HG03565 (cell line): ENCODE measurements around the gene EPAS1.

Source experiments
- ATAC-seq: cut with Tn5 transposase; IDR thresholded peaks from one replicate; pipeline ENCODE4 v1.9.1; 2021; ENCODE audit warnings: mild to moderate bottlenecking, moderate library complexity; ENCODE audit not compliant: unreplicated experiment

EPAS1 gene

DNA sequence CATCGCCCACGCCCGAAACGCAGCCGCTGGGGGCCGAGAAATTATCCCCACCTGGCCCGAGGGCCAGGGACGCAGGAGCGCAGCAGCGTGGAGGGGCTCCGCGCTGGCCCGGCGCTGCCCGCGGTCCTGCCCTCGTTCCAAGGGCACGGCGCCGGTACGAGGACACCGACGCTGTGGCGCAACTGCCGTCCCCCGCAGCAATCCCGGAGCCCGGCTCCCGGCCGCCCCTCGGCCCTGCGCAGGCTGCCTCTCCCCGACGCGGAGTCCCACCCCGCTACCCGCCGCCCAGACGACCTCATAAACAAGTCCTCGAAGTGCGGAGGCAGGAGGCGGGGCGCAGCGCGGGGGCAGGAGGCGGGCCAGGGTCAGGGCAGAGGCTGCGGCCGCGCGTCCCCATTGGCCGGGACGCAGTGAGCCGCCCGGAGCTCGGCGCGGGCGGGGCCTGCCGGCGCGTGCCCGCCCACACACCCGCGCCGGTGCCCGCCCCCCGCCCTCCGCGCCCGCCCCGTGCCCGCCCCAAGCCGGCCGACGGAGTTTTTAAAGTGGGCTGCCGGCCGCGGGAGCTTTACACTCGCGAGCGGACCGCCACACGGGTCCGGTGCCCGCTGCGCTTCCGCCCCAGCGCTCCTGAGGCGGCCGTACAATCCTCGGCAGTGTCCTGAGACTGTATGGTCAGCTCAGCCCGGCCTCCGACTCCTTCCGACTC lies at the start of gene EPAS1:
Gene EPAS1 (plus strand): TSS at position 568 of the 706 bp plus-strand sequence. CDS start 505 bp downstream, outside the sequence.
- peak; percentile 45 for ATAC-seq

DNA sequence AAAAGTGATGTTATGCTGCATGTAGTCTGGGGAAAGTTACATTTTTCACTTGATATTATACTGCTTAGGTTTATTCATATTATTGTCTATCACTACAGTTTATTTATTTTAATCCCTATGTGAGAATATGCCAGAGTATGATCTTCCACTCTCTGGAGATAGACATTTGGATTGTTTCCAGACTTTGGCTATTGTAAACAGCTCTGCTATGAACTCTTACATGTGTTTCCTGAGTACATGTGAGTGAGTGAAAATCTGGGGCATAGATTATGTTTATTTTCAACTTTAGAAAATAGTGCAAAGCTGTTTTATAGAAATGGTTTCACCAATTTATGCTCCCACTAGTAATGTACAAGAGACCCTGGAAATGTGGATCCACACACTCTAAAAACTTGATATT lies 49.0 kb upstream of the EPAS1 start:
- no peak for ATAC-seq

DNA sequence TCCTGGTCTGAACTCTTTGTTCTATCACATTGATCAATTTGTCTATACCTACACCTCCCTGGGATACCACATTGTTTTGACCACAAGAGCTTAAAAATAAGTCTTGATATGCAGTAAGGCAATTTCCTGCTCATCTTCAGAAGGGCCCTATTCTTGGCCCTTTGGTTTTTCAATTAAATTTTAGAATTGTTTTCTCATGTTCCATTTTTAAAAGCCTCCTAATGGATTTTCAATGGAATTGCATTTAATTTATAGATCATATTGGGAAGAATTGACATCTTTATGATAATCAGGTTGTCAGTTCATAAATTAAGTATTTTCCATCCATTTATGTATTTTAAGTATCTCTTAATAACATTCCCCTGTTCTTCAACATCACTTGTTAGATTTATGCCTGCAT lies 47.6 kb upstream of the EPAS1 start:
- ATAC-seq, result no peak

DNA sequence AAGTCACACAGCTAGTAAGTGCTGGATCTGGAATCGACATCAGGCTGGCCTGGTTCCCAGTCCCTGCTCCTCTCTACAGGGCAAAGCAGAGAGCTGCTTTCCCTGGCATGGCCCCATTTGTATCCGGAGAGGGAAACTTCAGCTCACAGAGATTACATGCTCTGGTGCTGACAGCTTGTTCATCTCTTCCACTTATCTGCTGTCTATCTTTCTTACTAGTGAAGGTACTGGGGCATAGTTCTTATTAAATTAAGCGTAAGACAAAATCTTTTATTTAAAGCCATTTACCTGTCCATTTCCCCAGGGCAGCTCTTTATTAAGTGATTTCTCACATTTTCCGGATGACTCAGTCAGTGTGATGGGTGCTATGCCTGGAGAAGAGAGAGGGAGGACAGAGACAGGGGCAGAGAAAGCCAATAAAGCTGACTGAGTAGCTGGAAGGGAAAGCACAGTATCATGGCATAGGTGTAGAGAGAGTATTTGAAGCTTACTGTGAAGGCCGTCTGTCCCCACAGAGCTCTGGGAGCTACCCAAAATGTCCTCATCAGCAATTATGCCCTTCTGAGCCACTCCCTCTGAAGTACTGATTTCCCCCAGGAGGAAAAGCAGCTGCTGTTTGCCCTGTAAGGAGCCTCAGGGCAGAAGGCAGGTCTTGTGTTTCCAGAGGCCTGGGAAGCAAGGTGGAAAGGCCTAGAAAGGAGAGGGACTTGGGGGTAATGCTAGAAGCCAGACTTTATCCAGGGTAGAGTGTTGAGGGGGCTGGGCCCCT lies 44.1 kb upstream of the EPAS1 start:
- ATAC-seq, result no peak

DNA sequence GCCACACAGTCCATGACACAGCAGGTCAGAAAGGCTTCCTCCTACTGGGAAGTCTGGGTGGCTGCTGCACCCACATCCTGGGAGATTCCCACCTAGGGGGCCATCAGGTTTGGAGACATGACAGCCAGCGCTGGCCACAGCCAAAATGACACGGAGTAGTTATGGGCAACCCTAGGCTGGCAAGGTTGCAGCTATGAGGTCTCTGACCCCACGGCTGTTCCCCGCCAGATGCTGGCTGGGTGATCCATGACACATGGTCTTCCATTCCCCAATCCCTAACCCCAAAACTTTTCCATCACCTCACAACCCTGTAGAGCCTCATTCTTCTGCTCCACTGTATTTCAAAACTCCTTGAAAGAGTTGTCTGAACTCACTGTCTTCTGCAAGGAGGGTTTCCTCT lies 42.7 kb upstream of the EPAS1 start:
- no peak for ATAC-seq

DNA sequence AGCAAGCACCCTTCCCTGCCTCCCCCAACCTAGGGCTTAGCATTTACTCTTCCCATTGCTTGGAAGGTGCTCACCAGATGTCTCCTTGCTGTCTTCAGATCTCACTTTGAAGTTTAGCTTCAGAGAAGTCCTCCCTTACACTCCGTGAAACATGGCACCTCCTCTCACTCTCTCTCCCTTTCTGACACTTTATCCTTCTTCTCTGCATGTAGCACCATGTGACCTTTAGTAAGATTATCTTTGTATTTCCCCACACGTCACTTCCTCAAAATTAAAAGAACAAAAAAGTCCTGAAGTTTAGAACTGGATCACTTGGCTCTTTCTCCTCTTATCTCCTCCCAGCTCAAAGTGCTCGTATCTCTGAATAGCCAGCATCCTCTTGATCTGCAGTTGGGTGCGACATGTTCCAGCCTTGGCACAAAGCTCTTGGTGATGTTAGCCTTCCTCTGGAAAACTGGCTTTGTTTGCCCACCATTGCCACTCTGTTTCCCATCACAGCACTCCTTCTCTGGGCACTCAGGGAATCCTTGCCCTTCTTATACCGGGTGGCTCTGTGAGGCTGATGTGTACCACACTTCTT lies 40.6 kb upstream of the EPAS1 start:
- ATAC-seq, result no peak

DNA sequence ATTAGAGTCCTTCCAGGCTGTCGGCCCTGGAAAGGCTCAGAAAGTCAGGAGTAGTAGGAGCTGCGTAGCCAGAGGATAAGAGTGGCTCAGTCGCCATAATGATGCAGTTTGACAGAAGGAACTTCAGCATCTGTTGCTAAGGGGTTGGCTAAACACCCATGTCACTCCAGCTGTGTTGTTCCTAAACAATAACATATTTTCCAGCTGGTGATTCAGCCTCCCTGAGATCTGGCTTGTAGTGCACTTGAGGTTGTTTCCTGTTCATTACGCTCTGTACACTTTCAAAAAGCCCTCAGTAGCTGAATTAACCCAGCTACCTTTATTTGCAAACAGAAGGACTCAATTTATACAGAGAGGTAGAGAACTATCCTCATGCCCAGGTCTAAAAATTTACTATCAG lies 39.7 kb upstream of the EPAS1 start:
- ATAC-seq, result no peak

DNA sequence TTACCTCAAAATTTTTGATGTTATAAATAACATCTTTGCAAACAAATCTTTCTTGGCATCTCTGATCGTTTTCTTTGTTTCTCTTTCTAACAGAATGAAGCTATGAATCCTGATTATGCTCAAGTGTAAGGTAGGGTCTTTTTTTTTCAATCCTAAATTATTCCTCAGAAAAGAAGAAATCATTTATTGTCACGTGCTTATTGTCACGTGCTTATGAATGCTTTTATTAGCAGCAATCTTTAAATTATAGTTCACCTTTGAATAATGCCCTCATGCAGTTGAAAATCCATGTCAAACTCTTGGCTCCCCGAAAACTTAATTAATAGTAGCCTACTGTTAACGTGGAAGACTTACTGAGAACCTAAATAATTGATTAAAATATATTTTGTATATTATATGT lies 39.2 kb upstream of the EPAS1 start:
- ATAC-seq, result no peak

DNA sequence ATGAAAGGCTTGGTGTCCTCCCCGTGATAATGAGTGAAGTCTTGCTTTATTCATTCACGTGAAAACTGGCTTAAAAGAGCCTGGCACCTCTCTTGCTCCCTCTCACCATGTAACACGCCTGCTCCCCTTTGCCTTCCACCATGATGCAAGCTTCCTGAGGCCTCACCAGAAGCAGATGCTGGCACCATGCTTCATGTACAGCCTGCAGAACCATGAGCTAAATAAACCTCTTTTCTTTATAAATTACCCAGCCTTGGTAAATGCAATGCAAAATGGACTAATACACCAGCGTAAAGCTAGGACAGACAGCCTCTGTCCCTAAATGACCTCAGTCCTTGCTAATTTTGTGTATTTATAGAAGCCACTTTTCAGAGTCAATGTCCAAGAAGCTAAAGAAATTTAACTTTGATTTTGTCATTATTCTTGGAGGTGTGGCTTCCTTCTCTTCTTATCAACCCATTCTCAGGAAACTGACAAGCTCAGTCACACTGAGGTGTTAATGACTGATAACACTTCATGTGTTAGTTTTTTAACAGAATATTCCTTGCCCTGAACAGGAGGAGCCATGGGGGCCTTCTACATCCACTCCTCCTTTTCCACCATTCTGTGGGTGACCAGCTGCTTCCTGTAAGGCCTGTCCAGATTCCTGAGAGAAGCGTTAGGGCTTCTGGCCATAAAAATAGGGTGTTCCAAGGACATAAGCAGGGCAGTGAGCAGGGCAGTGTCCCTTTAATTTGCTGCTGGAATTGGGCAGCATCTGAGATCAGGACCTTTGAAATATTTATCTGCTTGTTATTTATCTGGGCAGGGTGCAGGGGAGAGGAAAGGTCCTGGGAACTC lies 38.0 kb upstream of the EPAS1 start:
- no peak for ATAC-seq

DNA sequence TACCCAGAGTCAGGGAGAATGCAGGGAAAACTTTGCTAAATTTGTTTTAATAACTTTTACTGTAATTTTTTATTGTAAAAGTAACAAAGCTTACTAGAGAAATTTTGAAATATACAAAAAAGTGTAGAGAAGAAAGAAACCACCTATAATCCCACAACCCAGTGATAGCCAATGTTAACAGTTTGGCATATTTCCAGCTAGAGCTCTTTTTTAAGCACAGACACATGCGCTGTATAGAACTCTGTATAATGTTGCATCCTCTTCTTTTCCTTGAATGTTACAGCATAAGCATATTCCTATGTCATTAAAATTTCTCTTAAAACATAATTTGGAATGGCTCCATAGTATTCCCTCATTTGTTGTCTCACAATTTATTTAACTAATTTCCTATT lies 37.4 kb upstream of the EPAS1 start:
- no peak for ATAC-seq

DNA sequence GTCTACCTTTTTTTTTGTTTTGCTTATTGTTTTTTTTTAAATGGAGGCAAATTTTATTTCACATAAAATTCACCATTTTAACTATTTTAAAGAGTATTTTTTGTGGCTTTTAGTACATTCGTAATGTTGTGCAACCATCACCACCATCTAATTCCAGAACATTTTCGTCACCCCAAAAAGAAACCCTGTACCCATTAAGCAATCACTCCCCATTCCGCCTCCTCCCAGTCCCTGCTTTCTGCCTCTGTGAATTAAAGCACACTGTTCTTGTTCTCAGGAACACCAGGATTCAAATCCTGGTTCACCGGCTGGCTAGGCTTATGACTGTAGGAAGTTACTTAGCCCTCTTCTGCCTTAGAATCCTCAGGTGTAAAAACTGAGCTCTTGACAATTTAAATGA lies 36.9 kb upstream of the EPAS1 start:
- no peak for ATAC-seq

DNA sequence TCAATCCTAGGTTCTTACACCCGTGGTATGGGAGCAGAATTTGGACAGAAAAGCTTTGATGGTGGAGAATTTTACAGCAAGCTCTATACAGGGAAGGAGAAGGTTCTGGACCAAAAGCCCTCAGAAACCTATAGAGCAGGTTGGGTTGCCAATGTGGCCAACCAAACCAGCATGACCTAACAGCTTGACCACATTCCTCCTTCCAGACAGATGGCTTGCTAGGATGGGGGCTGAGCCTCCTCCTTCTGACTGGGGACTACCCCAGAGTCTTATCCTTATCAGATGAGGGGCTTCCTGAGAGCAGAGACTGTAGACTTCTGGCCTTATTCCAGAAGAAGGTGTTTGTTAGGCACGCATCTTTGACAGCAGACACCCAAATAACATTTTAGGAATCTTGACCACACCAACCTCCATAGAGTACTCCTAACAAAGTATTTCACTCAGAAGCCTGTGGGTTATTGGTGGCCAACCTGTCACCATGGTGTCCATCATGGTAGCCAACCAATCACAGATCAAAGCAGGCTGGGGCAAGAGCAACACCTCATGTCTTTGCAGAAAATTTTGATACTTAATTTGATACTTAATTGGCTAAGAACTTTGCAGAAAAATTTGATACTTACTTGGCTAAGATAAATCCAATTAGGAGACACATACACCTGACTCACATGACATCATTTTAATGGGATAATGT lies 34.8 kb upstream of the EPAS1 start:
- ATAC-seq, result no peak

DNA sequence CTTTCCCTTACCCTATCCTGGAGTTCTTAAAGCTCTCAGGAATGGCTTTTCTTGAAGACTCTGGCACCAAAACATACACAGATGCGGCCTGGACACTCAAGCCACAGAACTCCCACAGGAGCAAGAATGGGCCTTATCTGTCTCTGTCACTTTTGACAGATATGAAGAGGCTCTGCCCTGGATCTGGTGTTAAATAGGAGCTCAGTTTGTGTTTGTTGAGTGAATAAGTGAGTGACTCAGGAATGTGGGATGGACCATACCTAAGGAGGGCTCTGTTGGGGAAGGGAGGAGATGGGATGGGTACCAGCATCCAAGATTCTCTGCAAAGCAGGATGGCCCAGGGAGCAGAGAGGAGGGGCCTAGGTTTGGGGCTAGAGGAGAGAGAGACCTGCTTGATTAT lies 33.9 kb upstream of the EPAS1 start:
- ATAC-seq, result no peak

DNA sequence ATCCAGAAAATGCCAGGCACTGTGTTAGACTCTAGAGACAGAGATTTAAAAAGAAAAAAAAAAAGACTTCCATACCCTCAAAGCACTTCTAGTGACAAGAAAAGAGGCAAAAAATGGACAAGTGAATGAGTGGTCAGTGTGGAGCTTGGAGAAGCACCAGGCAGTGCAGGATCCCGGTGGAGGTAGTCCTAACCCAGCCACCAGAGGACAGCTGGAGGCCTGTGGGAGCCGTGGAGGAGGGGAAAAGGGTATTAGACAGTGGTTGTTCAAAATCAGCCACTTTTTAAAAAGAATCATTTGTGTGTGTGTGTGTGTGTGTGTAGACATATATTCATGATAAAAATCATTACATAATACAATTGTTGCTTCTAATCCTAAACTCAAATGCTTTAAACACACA lies 32.8 kb upstream of the EPAS1 start:
- ATAC-seq, result no peak

DNA sequence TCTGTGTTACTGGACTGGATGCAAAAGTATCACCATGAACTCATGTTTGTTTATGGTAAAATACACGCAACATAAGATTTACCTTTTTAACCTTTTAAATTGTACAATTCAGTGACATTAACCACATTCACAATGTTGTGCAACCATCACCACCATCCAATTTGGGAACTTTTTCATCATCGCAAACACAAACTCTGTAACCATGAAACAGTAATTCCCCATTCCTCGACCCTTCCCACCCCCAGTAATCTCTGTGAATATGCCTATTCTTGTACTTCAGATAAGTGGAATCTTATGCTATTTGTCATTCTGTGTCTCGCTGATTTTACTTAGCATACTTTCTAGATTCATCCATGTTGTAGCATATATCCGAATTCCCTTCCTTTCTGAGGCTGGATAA lies 31.1 kb upstream of the EPAS1 start:
- ATAC-seq, result no peak

DNA sequence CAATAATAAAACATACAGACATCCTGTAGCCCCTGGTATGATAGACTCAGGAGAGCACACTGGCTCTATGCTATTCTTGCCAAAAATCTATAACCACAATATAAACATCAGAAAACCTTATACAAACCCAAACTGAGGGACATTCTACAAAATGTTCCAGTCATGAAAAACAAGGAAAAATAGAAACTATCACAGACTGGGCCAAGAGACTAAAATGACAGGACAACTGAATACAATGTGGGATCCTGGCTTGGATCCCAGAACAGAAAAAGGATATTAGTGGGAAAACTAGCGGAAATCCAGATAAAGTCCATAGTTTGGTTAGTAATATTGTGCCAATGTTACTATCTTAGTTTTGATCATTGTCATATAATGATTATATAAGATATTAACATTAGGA lies 29.6 kb upstream of the EPAS1 start:
- no peak for ATAC-seq

DNA sequence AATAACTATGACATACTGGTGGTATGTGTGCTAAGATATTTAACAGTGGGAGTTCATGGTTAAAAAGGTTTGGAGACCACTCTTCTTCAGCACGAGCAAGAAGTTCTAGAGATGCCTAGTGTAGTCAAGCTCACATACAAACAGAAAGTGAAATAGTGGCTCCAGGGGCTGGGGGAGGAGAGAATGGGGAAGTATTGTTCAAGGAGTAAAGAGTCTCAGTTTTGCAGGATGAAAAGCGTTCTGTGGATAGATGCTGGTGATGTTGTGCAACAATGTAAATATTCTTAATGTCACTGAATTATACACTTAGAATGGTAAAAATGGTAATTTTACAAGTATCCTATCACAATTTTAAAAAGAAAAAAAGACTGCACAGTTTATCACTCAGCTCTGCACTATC lies 29.0 kb upstream of the EPAS1 start:
- ATAC-seq, result no peak

DNA sequence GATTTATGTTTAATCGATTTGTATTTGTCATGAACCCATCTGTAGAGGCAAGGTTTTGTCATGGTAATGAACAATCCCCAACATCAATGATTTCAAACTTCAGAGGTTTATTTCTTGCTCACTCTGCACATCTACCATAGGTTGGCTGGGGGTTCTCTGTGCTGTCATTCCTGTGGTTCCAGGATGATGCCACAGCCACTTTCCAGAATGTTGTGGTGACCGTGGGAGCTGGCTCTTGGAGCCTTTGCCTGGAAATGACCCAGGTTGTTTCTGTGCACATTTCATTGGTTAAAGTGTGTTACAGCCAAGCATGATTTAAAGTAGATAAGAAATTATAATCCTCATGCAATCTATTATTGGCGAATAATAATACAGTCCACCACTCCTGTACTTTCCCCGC lies 28.2 kb upstream of the EPAS1 start:
- no peak for ATAC-seq

DNA sequence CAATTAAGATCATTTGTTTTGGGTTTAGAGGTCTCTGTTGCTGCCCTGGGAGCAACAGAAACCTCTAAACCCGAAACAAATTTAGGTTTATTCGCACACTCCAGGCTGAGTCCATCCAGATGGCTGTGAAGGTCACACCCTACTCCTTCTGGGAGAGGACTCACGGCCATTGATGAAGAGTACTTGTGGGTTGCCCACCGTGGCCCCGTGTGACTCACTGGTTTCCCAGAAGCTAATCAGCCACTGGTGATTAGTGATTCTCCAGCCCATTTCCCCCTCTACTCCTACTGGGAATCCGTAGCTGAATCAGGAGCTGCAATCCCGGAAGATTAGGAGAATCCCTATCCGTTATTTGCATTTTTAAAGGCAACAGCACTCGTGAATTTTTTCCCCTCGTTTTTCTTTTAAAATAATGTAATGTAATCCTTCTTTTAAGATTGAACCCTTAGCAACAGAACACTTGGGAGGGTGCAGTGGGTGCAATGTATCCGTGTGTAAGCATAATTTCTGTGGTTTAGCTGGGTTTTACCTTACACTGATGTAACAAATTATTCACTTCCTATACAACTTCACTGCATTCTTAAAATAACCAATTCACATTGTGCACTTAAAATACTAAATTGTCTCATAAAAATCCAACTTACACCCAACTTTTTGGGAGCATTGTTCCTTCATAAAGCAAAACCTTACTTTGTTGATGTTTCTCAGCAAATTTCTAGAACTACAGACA lies 27.5 kb upstream of the EPAS1 start:
- ATAC-seq, result no peak

DNA sequence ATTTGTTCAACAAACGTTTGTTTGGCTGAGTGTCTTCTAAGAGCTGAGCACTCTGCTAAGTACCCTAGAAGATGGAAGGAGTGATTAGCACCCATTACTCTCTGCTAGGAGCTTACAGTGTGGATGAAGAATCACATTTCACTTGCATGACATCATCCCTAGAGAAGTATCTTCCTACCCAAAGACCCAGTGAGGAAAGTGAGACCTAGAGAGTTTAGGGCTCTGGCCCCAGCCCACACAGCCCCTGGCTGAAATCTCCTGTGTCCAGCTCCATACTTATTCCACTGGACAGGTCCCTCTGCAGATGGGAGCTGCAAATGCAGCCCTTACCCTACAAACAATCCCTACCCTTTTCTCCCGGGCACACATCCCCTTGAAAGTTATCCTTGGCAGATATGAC lies 26.8 kb upstream of the EPAS1 start:
- ATAC-seq, result no peak
